ENCODE data around the gene KRTAP3-1.

DNA sequence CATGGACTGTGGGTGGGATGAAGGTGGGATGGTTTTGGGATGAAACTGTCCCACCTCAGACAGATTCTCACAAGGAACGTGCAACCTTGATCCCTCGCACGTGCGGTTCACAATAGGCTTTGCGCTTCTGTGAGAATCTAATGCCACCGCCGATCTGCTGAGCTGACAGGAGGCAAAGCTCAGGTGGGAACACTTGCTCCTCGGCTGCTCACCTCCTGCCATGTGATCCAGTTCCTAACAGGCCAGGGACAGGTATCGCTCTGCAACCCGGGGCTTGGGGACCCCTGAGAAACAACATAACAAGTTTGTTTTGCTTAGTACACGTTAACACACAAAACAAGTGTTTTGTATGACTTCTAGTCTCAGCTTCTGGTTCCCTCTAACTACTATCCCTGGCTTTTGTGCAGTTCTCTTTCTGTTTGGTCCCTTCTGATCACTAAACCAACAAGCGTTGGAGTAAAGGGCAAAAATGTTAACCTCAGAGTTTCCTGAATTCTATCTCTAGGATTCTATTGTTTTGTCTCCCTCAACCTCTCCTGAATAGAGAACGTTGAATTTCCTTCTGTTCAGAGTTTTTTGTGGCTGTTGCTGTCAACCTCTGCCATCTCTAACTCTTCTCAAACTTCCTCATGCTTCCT, 7.8 kb upstream of the KRTAP3-1 start:
- TF ChIP-seq USF1 (IDR thresholded peaks at IDR 0.05; ENCODE audit: borderline replicate concordance, extremely low read length, insufficient read depth, low read depth, low read length) = no peak
- TF ChIP-seq, protein P1, sequence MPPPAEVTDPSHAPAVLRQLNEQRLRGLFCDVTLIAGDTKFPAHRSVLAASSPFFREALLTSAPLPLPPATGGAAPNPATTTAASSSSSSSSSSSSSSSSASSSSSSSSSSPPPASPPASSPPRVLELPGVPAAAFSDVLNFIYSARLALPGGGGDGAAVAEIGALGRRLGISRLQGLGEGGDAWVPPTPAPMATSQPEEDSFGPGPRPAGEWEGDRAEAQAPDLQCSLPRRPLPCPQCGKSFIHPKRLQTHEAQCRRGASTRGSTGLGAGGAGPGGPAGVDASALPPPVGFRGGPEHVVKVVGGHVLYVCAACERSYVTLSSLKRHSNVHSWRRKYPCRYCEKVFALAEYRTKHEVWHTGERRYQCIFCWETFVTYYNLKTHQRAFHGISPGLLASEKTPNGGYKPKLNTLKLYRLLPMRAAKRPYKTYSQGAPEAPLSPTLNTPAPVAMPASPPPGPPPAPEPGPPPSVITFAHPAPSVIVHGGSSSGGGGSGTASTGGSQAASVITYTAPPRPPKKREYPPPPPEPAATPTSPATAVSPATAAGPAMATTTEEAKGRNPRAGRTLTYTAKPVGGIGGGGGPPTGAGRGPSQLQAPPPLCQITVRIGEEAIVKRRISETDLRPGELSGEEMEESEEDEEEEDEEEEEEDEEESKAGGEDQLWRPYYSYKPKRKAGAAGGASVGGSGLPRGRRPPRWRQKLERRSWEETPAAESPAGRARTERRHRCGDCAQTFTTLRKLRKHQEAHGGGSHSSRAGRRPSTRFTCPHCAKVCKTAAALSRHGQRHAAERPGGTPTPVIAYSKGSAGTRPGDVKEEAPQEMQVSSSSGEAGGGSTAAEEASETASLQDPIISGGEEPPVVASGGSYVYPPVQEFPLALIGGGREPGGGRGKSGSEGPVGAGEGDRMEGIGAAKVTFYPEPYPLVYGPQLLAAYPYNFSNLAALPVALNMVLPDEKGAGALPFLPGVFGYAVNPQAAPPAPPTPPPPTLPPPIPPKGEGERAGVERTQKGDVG (CRISPR knock-in tag; IDR thresholded peaks at IDR 0.05) = no peak
- TF ChIP-seq, protein P2, sequence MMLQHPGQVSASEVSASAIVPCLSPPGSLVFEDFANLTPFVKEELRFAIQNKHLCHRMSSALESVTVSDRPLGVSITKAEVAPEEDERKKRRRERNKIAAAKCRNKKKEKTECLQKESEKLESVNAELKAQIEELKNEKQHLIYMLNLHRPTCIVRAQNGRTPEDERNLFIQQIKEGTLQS (IDR thresholded peaks at IDR 0.05; ENCODE audit: borderline replicate concordance, extremely low read depth, low read depth, low read length) = no peak
- no peak for TF ChIP-seq MYC (IDR thresholded peaks at IDR 0.05; ENCODE audit: insufficient read depth, insufficient read length, insufficient replicate concordance, low read length, severe bottlenecking)
- no peak for TF ChIP-seq POLR2A (IDR thresholded peaks at IDR 0.05; ENCODE audit: low read depth, low read length)

Measured in GM12878 (cell line).